ENCODE measurements around the gene TMEM72. TPM values are rescaled to one million over a fixed set of nuclear protein-coding genes. Genes with fewer than 3 reads are reported as not detected.

Gene TMEM72
- total and polyA plus RNA-seq, 2 of the 13 experiments (the other 11 are each of a cell fraction or from before 2014, with no cell fraction given): 0.04 TPM; not detected in 1

GRCh38 chr10:44899450-44900080 is 11.6 kb upstream of the TMEM72 start:
- Histone ChIP-seq H3K27me3 (ENCODE audit: control insufficient read depth in 1 of 2, insufficient read depth in 2 of 2, low read length in 2 of 2) (peaks cover 6 to 26% of the 10 kb centered on the region in 2 experiments; a peak in 4 of 5 replicates), H4K20me1 (ENCODE audit: insufficient read depth, low read length) (no peaks in the 10 kb centered on the region), H3K4me2 (ENCODE audit: low read depth, low read length) (no peak overlapping the region), H3K79me2 (ENCODE audit: insufficient read depth, low read length) (no peaks in the 10 kb centered on the region), H3K36me3 (replicated peaks in 1 of 2; ENCODE audit: control insufficient read depth in 1 of 2, insufficient read depth in 2 of 2, low read length in 2 of 2) (no peaks in the 10 kb centered on the region), H3K9ac (ENCODE audit: insufficient read depth, low read depth, low read length) (no peak overlapping the region), H2AFZ (ENCODE audit: low read length) (no peak overlapping the region), H3K27ac (ENCODE audit: extremely low read length, insufficient read depth, low read length) (no peak overlapping the region), H3K4me1 (ENCODE audit: insufficient read depth, low read length) (no peaks in the 10 kb centered on the region), H3K9me3 (ENCODE audit: low read length) (no peaks in the 10 kb centered on the region; the same call in 1 of the 2 replicates), H3K4me3 (replicated peaks in 1 of 3; ENCODE audit: insufficient read depth in 1 of 3, low read depth in 2 of 3, low read length in 3 of 3) (no peak overlapping the region)
- ChIA-PET CTCF (ENCODE audit: low intra/inter-chr PET ratio, low total read pairs) (no interaction called here), POLR2A (no interaction called here)
- WGBS (ENCODE audit: low lambda C conversion rate): 48% methylated on average over 4 of the region's 5 CpGs
- in situ Hi-C loops (cut with HindIII; ENCODE audit: extremely low pct_ligation_motif_present, low pct_unique_long_range_greater_than_20kb): no loop called here
- no peak for DNase-seq (ENCODE audit: low spot score)
- intact Hi-C loops (cut with micrococcal nuclease; ENCODE audit: unreplicated experiment): loop anchor here (5.0 kb wide), 1 partner anchor 228 kb away; no protein-coding TSS in a partner anchor
- no peak for FAIRE-seq
- no peak for ATAC-seq
- no TSS peak for BruUV-seq (replicated peaks)
- no peak for TF ChIP-seq ZMAT5 (CRISPR knock-in tag; IDR thresholded peaks at IDR 0.05; ENCODE audit: borderline replicate concordance, low read depth)
- TF ChIP-seq ATF4 (CRISPR knock-in tag; IDR thresholded peaks at IDR 0.05): no peak
- no peak for TF ChIP-seq PPARG (CRISPR knock-in tag; conservative IDR thresholded peaks at IDR 0.05)
- TF ChIP-seq RERE (CRISPR knock-in tag; IDR thresholded peaks at IDR 0.05; ENCODE audit: low read depth): no peak
- TF ChIP-seq GLI4 (CRISPR knock-in tag; IDR thresholded peaks at IDR 0.05; ENCODE audit: borderline replicate concordance): no peak
- no peak for TF ChIP-seq CREB3 (CRISPR knock-in tag; IDR thresholded peaks at IDR 0.05)
- TF ChIP-seq ZBTB3 (CRISPR knock-in tag; IDR thresholded peaks at IDR 0.05; ENCODE audit: borderline replicate concordance, low read depth): no peak
- TF ChIP-seq ZNF879 (CRISPR knock-in tag; IDR thresholded peaks at IDR 0.05): no peak
- TF ChIP-seq SMAD1 (CRISPR knock-in tag; IDR thresholded peaks at IDR 0.05; ENCODE audit: borderline replicate concordance, low read depth): no peak
- no peak for TF ChIP-seq JUN (CRISPR knock-in tag; IDR thresholded peaks at IDR 0.05)
- TF ChIP-seq SRSF1 (optimal IDR thresholded peaks at IDR 0.05; ENCODE audit: low read depth, low read length): no peak
- no peak for TF ChIP-seq ZBTB42 (CRISPR knock-in tag; IDR thresholded peaks at IDR 0.05)
- no peak for TF ChIP-seq RFXANK (CRISPR knock-in tag; IDR thresholded peaks at IDR 0.05)
- no peak for TF ChIP-seq ZNF562 (CRISPR knock-in tag; IDR thresholded peaks at IDR 0.05; ENCODE audit: borderline replicate concordance)
- no peak for TF ChIP-seq ZNF234 (CRISPR knock-in tag; conservative IDR thresholded peaks at IDR 0.05)
- TF ChIP-seq CC2D1A (CRISPR knock-in tag; IDR thresholded peaks at IDR 0.05): no peak
- TF ChIP-seq FOXK2 (IDR thresholded peaks at IDR 0.05): no peak
